GM19239 (cell line): ENCODE results near the gene SHMT2.

ENCODE experiments used
- DNase-seq: peaks from one replicate; pipeline ENCODE4 v3.0.0; 2011; ENCODE audit warnings: low spot score; ENCODE audit not compliant: insufficient read length
- FAIRE-seq: peaks from 2 replicates; lab custom pipeline; 2011; peaks lifted over from hg19 to GRCh38; lab: Jason Lieb, UNC

Gene SHMT2

GRCh38 chr12:57224278-57224972, 5.1 kb upstream of the SHMT2 start:
- no peak for FAIRE-seq
- no peak for DNase-seq

- FAIRE-seq (peak; percentile 39), DNase-seq (no peak)
Measured at GRCh38 chr12:57224973-57225679, 4.4 kb upstream of the SHMT2 start.

- FAIRE-seq = no peak
Measured at GRCh38 chr12:57225680-57226210, 3.8 kb upstream of the SHMT2 start.

GRCh38 chr12:57226588-57227314, 2.8 kb upstream of the SHMT2 start:
- FAIRE-seq = no peak
- DNase-seq = no peak

More at GRCh38 chr12:57225680-57226210, 3.8 kb upstream of the SHMT2 start:
- DNase-seq = no peak

GRCh38 chr12:57227315-57228115, 2.0 kb upstream of the SHMT2 start:
- no peak for DNase-seq
- FAIRE-seq = no peak

GRCh38 chr12:57229046-57229633, 371 bp upstream of the SHMT2 start:
- FAIRE-seq (no peak), DNase-seq (no peak)

DNA sequence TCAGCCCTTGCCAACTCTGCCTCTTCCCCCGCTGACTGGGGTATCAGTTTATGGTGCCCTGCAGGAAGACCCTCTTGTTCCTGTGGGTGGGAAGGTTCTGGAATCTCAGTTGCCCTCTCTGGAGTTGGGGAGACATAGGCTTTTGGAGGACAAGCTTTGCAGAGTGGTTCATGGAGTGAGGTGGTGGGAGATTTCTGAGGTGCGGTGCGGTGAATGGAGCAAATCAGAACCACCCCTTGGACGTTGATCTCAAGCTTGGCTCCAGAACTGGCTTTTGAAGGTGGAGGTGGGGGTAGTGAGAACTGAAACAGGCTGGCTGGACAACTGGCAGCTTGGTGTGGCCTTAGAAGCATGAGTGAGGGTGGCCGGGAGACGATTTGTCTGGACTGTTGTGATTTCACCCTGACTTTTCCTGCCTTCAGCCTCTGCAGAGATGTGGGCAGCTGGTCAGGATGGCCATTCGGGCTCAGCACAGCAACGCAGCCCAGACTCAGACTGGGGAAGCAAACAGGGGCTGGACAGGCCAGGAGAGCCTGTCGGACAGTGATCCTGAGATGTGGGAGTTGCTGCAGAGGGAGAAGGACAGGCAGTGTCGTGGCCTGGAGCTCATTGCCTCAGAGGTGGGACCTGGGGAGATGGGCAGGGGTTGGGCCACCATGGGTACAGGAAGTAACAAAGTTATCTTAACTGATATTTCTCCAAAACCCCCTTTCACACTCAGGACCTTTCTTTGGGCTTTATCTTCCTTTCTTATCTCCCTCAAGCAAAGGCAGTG, 1.1 kb downstream of the SHMT2 start:
- FAIRE-seq (no peak), DNase-seq (no peak)

DNA sequence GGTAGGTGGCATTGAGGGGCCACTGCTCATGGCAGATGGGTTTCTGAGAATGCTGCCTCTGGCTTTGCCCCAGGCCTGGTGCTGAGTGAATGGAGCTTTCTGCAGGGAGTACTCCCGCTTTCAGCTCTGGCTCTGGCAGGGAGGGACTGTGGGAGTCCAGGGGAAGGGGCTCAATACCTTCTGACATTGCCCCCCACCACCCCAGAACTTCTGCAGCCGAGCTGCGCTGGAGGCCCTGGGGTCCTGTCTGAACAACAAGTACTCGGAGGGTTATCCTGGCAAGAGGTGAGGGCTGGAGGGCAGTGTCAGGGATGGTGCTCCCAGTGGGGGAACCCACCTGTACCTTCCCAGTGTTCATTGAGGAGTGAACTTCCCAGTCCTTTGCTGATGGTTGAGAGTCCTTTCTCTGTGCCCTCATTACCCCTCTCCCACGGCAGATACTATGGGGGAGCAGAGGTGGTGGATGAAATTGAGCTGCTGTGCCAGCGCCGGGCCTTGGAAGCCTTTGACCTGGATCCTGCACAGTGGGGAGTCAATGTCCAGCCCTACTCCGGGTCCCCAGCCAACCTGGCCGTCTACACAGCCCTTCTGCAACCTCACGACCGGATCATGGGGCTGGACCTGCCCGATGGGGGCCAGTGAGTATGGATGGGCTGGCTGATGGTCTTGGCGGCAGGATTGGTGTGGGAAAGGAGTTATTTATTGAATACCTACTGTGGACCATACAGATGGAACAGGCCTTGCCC, 1.9 kb downstream of the SHMT2 start:
- FAIRE-seq = no peak
- no peak for DNase-seq

GRCh38 chr12:57232156-57232756, 2.7 kb downstream of the SHMT2 start:
- DNase-seq = no peak
- no peak for FAIRE-seq

DNA sequence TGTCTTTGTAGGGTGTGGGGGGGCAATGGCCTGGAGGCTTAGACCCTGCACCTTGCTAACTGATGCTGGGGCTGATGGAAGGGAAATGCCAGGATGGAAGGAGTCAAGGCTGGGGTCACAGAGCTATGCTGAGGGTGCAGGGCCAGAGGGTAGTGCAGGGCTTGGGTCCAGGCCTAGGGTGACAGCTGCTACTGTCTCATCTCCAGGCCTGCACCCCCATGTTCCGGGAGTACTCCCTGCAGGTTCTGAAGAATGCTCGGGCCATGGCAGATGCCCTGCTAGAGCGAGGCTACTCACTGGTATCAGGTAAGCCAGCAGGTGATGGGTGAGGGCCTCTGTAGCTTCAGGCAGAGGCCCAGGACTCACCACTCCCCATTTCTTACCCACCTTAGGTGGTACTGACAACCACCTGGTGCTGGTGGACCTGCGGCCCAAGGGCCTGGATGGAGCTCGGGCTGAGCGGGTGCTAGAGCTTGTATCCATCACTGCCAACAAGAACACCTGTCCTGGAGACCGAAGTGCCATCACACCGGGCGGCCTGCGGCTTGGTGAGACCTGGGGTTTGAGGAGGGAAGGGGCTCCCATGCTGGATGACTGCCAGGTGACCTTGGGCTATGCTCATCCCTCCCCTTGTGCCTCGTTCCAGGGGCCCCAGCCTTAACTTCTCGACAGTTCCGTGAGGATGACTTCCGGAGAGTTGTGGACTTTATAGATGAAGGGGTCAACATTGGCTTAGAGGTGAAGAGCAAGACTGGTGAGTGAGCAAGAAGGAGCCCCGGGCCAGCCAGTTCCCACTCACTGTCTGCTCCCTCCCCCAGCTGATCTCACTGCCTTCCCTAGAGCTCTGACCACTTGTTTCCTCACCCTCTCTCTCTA, 4.1 kb downstream of the SHMT2 start:
- FAIRE-seq (no peak), DNase-seq (no peak)

GRCh38 chr12:57234233-57234570, 4.7 kb downstream of the SHMT2 start:
- FAIRE-seq = no peak
- no peak for DNase-seq

- DNase-seq = no peak
- FAIRE-seq = no peak
Measured at GRCh38 chr12:57234571-57235016, 5.1 kb downstream of the SHMT2 start.

- DNase-seq (no peak), FAIRE-seq (no peak)
Measured at GRCh38 chr12:57235017-57235727, 5.7 kb downstream of the SHMT2 start.

DNA sequence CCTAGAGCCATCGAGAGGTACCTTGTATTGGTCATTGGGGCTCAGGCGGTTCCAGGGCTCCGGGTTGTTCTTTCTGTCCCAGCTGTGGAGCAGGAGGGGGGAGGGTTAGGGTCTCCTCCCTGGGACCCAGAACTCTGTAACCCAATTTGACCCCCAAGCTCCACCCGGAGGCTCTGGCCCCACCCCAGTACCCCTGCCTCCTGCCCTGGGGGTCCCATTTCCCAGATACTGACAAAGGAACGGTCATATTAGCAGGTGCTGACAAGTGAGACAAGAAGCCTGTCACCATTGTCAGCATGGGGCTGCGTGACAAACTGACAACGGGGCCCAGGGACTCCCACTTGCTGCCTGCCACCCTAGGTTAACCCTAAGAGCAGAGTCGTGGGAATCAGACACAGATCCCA, 6.2 kb downstream of the SHMT2 start:
- DNase-seq (no peak), FAIRE-seq (no peak)

DNA sequence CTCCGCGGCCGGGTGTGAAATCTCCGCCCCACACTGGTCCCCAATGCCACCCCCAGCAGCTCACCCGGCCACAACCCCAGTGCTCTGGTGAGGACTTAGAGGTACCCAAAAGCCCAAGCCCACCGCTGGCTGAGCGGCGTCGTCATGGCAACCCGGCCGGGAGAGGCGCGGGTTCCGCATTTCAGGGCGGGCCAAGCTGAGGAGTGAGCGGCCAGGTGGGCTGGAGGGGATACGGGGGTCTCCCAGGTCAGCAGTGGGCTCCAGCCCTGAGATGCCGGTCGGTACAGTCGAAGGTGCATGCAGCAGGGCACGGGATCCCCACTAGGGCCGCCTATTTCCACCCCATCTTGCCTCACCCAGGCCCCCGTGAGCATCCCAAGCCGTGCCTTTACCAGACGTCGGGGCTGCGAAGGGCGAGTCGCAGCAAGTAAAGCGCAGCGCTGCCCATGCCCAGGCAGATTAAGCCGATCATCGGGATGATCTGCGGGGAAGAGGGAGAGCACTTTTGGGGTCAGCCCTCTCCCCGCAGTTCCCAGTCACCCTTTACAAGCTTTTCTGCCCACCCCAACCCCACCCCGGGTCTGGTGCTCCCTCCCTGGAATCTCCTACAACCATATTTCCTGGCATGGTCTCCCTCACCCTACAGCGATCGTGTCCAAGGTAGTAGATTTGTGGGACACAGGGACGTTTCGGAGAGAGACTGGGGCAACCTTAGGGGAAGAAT, 6.9 kb downstream of the SHMT2 start:
- FAIRE-seq (no peak), DNase-seq (no peak)
